SK-N-SH (cell line): ENCODE data around the gene GSC2. TPM values are rescaled to one million over a fixed set of nuclear protein-coding genes. Genes with fewer than 3 reads are reported as not detected.
A peak's percentile ranks its signal among the peaks of the same experiment; 100 is the strongest.

Source experiments
- CTCF ChIA-PET: fragments of 300-600, 350-600 bp; formaldehyde crosslinking; extraction: SDS; loops from one replicate; lab custom pipeline; 2021; lab: Yijun Ruan, JAX
- POLR2A ChIA-PET: fragments of 350-600 bp; sonication (Branson Sonifier 250); formaldehyde crosslinking; extraction: SDS; loops from one replicate; lab custom pipeline; 2020; ENCODE audit warnings: antibody characterized with exemption, inconsistent platforms; lab: Yijun Ruan, JAX
- DNase-seq: peaks from one replicate; pipeline ENCODE4 v3.0.0; 2012
- H2AFZ ChIP-seq: fragments of 200-600 bp; sonication (generic); 2 replicates; pipeline ENCODE4 v1.8.1; 2016; ENCODE audit warnings: antibody characterized with exemption, mild to moderate bottlenecking, low read depth
- H3F3A ChIP-seq: fragments of 200-600 bp; sonication (generic); replicated peaks from 2 replicates; pipeline ENCODE3; 2016; ENCODE audit warnings: antibody characterized with exemption, mild to moderate bottlenecking; ENCODE audit not compliant: insufficient read depth
- H3K27ac ChIP-seq, 2 experiments: fragments of 200-500 bp in 1 of 2; fragments of 200-600 bp in 1 of 2; sonication (Bioruptor generic) in 1 of 2; sonication (generic), shearing (Covaris generic) in 1 of 2; 2 replicates each; pipeline versions ENCODE4 v1.5.1 to v1.6.1; 2014 to 2016; ENCODE audit warnings: low read depth in 2 of 2, inconsistent platforms in 1 of 2, low read length in 1 of 2, mild to moderate bottlenecking in 1 of 2, mixed read lengths in 1 of 2
- H3K27me3 ChIP-seq: fragments of 200-600 bp; sonication (generic), shearing (Covaris generic); 2 replicates; pipeline ENCODE4 v1.6.1; 2016; ENCODE audit warnings: mixed run types; ENCODE audit not compliant: insufficient read depth
- H3K36me3 ChIP-seq, 2 experiments: fragments of 200-500 bp in 1 of 2; fragments of 200-600 bp in 1 of 2; sonication (Bioruptor generic) in 1 of 2; sonication (generic) in 1 of 2; replicated peaks in 1 of 2; 2 replicates each; pipeline versions ENCODE3 to v1.5.1; 2014 to 2016; ENCODE audit warnings: low read length in 1 of 2, mild to moderate bottlenecking in 1 of 2; ENCODE audit not compliant: insufficient read depth in 2 of 2, control insufficient read depth in 1 of 2
- H3K4me1 ChIP-seq, 2 experiments: fragments of 200-500 bp in 1 of 2; fragments of 200-600 bp in 1 of 2; sonication (Bioruptor generic) in 1 of 2; sonication (generic), shearing (Covaris generic) in 1 of 2; 2 replicates each; pipeline versions ENCODE4 v1.5.1 to v1.6.1; 2014 to 2016; ENCODE audit warnings: low read depth in 1 of 2, low read length in 1 of 2, mixed run types in 1 of 2; ENCODE audit not compliant: insufficient read depth in 2 of 2, control insufficient read depth in 1 of 2
- H3K4me2 ChIP-seq: fragments of 200-600 bp; sonication (generic), shearing (Covaris generic); 2 replicates; pipeline ENCODE4 v1.6.1; 2017; ENCODE audit warnings: mixed run types
- H3K4me3 ChIP-seq, 2 experiments: fragments of 200-500 bp in 1 of 2; fragments of 200-600 bp in 1 of 2; sonication (Bioruptor generic) in 1 of 2; sonication (generic), shearing (Covaris generic) in 1 of 2; 2 replicates each; pipeline versions ENCODE4 v1.5.1 to v1.8.1; 2014 to 2016; ENCODE audit warnings: low read depth in 2 of 2, inconsistent platforms in 1 of 2, low read length in 1 of 2, mild to moderate bottlenecking in 1 of 2, mixed read lengths in 1 of 2, moderate library complexity in 1 of 2
- H3K79me2 ChIP-seq: fragments of 200-600 bp; sonication (generic); 2 replicates; pipeline ENCODE4 v1.8.1; 2017; ENCODE audit warnings: mild to moderate bottlenecking; ENCODE audit not compliant: insufficient read depth
- H3K9ac ChIP-seq: fragments of 200-600 bp; sonication (generic); 2 replicates; pipeline ENCODE4 v1.6.1; 2017; ENCODE audit warnings: mixed run types
- H3K9me2 ChIP-seq: fragments of 200-600 bp; sonication (generic); 2 replicates; pipeline ENCODE4 v1.6.1; 2017; ENCODE audit warnings: mixed run types
- H3K9me3 ChIP-seq: fragments of 200-600 bp; sonication (generic); 2 replicates; pipeline ENCODE4 v1.6.1; 2017; ENCODE audit warnings: mixed run types, mild to moderate bottlenecking, moderate library complexity
- H4K20me1 ChIP-seq: fragments of 200-600 bp; sonication (generic); 2 replicates; pipeline ENCODE4 v1.6.1; 2017; ENCODE audit warnings: mild to moderate bottlenecking, mixed run types; ENCODE audit not compliant: insufficient read depth
- CHD2 ChIP-seq: fragments of 150-350 bp; IDR thresholded peaks from 2 replicates; pipeline ENCODE4 v1.6.1; 2018; ENCODE audit warnings: low read length; ENCODE audit not compliant: partially characterized antibody
- EP300 ChIP-seq, 2 experiments: IDR thresholded peaks; 2 replicates each; pipeline versions ENCODE4 v1.4.0 to v1.6.1; 2012; ENCODE audit warnings: borderline replicate concordance in 1 of 2, low read depth in 1 of 2, low read length in 1 of 2
- EZH2phosphoT487 ChIP-seq: fragments of 200-600 bp; sonication (generic); IDR thresholded peaks from 2 replicates; pipeline ENCODE4 v1.6.1; 2017; ENCODE audit warnings: low read depth, mixed run types, mild to moderate bottlenecking, antibody characterized with exemption, moderate library complexity, borderline replicate concordance
- FOSL2 ChIP-seq: IDR thresholded peaks from 2 replicates; pipeline ENCODE4 v1.4.0; 2012; ENCODE audit warnings: low read depth, mild to moderate bottlenecking, moderate library complexity, borderline replicate concordance
- FOXJ3 ChIP-seq: sonication (generic); formaldehyde crosslinking; IDR thresholded peaks from 2 replicates; pipeline ENCODE4 v1.5.1; 2020; ENCODE audit warnings: mild to moderate bottlenecking, missing genetic modification reagents
- FOXM1 ChIP-seq: IDR thresholded peaks from 2 replicates; pipeline ENCODE4 v1.4.0; 2012; ENCODE audit warnings: low read depth, mild to moderate bottlenecking
- GABPA ChIP-seq: IDR thresholded peaks from 2 replicates; pipeline ENCODE4 v1.4.0; 2012; ENCODE audit warnings: low read depth, mild to moderate bottlenecking
- GATA2 ChIP-seq: sonication (generic); formaldehyde crosslinking; IDR thresholded peaks from 2 replicates; pipeline ENCODE4 v1.5.0; 2020; ENCODE audit warnings: mild to moderate bottlenecking, missing genetic modification reagents
- MEF2A ChIP-seq: IDR thresholded peaks from 2 replicates; pipeline ENCODE4 v1.4.0; 2012; ENCODE audit warnings: low read depth, borderline replicate concordance
- MXI1 ChIP-seq: IDR thresholded peaks from 2 replicates; pipeline ENCODE4 v1.6.1; 2012; ENCODE audit warnings: mild to moderate bottlenecking, low read depth, low read length, improper control_type of control experiment
- NRF1 ChIP-seq: IDR thresholded peaks from 2 replicates; pipeline ENCODE4 v1.6.1; 2012; ENCODE audit warnings: low read depth, mild to moderate bottlenecking, low read length
- PBX3 ChIP-seq: IDR thresholded peaks from 2 replicates; pipeline ENCODE4; 2012
- POLR2AphosphoS5 ChIP-seq: IDR thresholded peaks from 2 replicates; pipeline ENCODE4 v1.6.1; 2012; ENCODE audit warnings: low read depth, low read length
- RAD21 ChIP-seq: IDR thresholded peaks from 2 replicates; pipeline ENCODE4 v1.6.1; 2012; ENCODE audit warnings: mild to moderate bottlenecking, low read length
- RCOR1 ChIP-seq: fragments of 150-350 bp; IDR thresholded peaks from 2 replicates; pipeline ENCODE4 v1.6.1; 2017; ENCODE audit warnings: antibody characterized with exemption, low read length
- RFX5 ChIP-seq: IDR thresholded peaks from 2 replicates; pipeline ENCODE4 v1.6.1; 2012; ENCODE audit warnings: mild to moderate bottlenecking, improper control_type of control experiment, low read length
- RXRA ChIP-seq: IDR thresholded peaks from 2 replicates; pipeline ENCODE4 v1.4.0; 2012; ENCODE audit warnings: low read depth, mild to moderate bottlenecking, borderline replicate concordance
- SIN3A ChIP-seq: IDR thresholded peaks from 2 replicates; pipeline ENCODE4 v1.6.1; 2012; ENCODE audit warnings: low read depth, mild to moderate bottlenecking, low read length, moderate library complexity, borderline replicate concordance
- TAF1 ChIP-seq: IDR thresholded peaks from 2 replicates; pipeline ENCODE4 v1.6.1; 2012; ENCODE audit warnings: low read depth, mild to moderate bottlenecking, low read length, moderate library complexity, borderline replicate concordance
- TEAD4 ChIP-seq: IDR thresholded peaks from 2 replicates; pipeline ENCODE4 v1.4.0; 2012; ENCODE audit warnings: mild to moderate bottlenecking, borderline replicate concordance; ENCODE audit not compliant: insufficient read depth
- USF1 ChIP-seq: IDR thresholded peaks from 2 replicates; pipeline ENCODE4 v1.4.0; 2012; ENCODE audit warnings: low read depth, borderline replicate concordance
- YY1 ChIP-seq: IDR thresholded peaks from 2 replicates; pipeline ENCODE4 v1.4.0; 2012; ENCODE audit warnings: low read depth, mild to moderate bottlenecking
- WGBS: methylation state at CpG from one replicate; pipeline ENCODE4 v1.1.6; 2017; ENCODE audit warnings: low lambda C conversion rate; 5-methylcytosine and 5-hydroxymethylcytosine counted together
- polyA plus RNA-seq, 3 experiments: library from polyadenylated mRNA; depleted of rRNA; stranded (reverse); fragments of >200 nt; gene quantifications; 2 replicates each; pipeline ENCODE4 v1.2.3, GENCODE V29; 2012
- TF ChIP-seq, protein P1 (sequence below): IDR thresholded peaks from 2 replicates; pipeline ENCODE4 v1.4.0; 2012; ENCODE audit warnings: low read depth
- TF ChIP-seq, protein P2 (sequence below): fragments of 150-350 bp; IDR thresholded peaks from 2 replicates; pipeline ENCODE4 v1.6.1; 2016; ENCODE audit warnings: mild to moderate bottlenecking, low read depth, low read length
- TF ChIP-seq, protein P3 (sequence below): IDR thresholded peaks from 2 replicates; pipeline ENCODE4 v1.6.1; 2012; ENCODE audit warnings: mild to moderate bottlenecking, low read depth, low read length, moderate library complexity
- TF ChIP-seq, protein P4 (sequence below): fragments of 150-350 bp; IDR thresholded peaks from 2 replicates; pipeline ENCODE4 v1.6.1; 2017; ENCODE audit warnings: antibody characterized with exemption, low read length, low read depth, borderline replicate concordance

GSC2 gene
- polyA plus RNA-seq, 1 of the 3 experiments (the other 2 are of a cell fraction) = not detected

- H3K9me3 ChIP-seq = no peaks in the 10 kb centered on the region
- peak within 1 kb of the TSS; percentile 90 to 93 for H3K4me3 ChIP-seq
- H3K9ac ChIP-seq = peak within 1 kb of the TSS; percentile 90
- H3K79me2 ChIP-seq = peaks cover 49% of the 10 kb centered on the region
- H3K36me3 ChIP-seq = peaks cover 0 to 2% of the 10 kb centered on the region in 2 experiments
- peaks cover 44% of the 10 kb centered on the region for H4K20me1 ChIP-seq
- no peaks in the 10 kb centered on the region for H3K27me3 ChIP-seq
- peak; percentile 100 for DNase-seq
- H3K9me2 ChIP-seq = no peaks in the 10 kb centered on the region
- H3K4me2 ChIP-seq = peak within 1 kb of the TSS; percentile 97
- CTCF ChIA-PET = interaction anchor here (0.9 to 1.3 kb wide), 4 partner anchors 11 to 155 kb away, joined by 3 to 6 read pairs (median 3); no protein-coding TSS in a partner anchor
- H3K4me1 ChIP-seq = peaks cover 0 to 30% of the 10 kb centered on the region in 2 experiments; a peak in 2 of 4 replicates
- POLR2A ChIA-PET = interaction anchor here (0.9 to 1.1 kb wide), 3 partner anchors 12 to 22 kb away, joined by 3 to 5 read pairs (median 3); partner anchors contain the start of gene ESS2
- H3K27ac ChIP-seq = peak within 1 kb of the TSS; percentile 68 to 90; a peak in 3 of 4 replicates
- H2AFZ ChIP-seq = peak within 1 kb of the TSS; percentile 98
- WGBS = no CpG with 5 or more reads among the region's 67 CpGs
- no peaks in the 10 kb centered on the region for H3F3A ChIP-seq
- TF ChIP-seq GATA2 (CRISPR knock-in tag) = no peak
- no peak for TF ChIP-seq SIN3A
- TF ChIP-seq EP300 (IDR thresholded peaks at IDR 0.05; ENCODE audit: borderline replicate concordance in 1 of 2, low read depth in 1 of 2, low read length in 1 of 2) = no peak
- TF ChIP-seq RCOR1 = no peak
- TF ChIP-seq, protein P1, sequence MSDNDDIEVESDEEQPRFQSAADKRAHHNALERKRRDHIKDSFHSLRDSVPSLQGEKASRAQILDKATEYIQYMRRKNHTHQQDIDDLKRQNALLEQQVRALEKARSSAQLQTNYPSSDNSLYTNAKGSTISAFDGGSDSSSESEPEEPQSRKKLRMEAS = peak; percentile 14; the same call in 1 of the 2 replicates
- TF ChIP-seq, protein P2, sequence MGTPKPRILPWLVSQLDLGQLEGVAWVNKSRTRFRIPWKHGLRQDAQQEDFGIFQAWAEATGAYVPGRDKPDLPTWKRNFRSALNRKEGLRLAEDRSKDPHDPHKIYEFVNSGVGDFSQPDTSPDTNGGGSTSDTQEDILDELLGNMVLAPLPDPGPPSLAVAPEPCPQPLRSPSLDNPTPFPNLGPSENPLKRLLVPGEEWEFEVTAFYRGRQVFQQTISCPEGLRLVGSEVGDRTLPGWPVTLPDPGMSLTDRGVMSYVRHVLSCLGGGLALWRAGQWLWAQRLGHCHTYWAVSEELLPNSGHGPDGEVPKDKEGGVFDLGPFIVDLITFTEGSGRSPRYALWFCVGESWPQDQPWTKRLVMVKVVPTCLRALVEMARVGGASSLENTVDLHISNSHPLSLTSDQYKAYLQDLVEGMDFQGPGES = no peak
- TF ChIP-seq, protein P3, sequence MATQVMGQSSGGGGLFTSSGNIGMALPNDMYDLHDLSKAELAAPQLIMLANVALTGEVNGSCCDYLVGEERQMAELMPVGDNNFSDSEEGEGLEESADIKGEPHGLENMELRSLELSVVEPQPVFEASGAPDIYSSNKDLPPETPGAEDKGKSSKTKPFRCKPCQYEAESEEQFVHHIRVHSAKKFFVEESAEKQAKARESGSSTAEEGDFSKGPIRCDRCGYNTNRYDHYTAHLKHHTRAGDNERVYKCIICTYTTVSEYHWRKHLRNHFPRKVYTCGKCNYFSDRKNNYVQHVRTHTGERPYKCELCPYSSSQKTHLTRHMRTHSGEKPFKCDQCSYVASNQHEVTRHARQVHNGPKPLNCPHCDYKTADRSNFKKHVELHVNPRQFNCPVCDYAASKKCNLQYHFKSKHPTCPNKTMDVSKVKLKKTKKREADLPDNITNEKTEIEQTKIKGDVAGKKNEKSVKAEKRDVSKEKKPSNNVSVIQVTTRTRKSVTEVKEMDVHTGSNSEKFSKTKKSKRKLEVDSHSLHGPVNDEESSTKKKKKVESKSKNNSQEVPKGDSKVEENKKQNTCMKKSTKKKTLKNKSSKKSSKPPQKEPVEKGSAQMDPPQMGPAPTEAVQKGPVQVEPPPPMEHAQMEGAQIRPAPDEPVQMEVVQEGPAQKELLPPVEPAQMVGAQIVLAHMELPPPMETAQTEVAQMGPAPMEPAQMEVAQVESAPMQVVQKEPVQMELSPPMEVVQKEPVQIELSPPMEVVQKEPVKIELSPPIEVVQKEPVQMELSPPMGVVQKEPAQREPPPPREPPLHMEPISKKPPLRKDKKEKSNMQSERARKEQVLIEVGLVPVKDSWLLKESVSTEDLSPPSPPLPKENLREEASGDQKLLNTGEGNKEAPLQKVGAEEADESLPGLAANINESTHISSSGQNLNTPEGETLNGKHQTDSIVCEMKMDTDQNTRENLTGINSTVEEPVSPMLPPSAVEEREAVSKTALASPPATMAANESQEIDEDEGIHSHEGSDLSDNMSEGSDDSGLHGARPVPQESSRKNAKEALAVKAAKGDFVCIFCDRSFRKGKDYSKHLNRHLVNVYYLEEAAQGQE = no peak
- peak; percentile 73 for TF ChIP-seq NRF1
- no peak for TF ChIP-seq CHD2
- no peak for TF ChIP-seq MEF2A
- no peak for TF ChIP-seq EZH2phosphoT487
- TF ChIP-seq FOSL2 = no peak
- TF ChIP-seq RXRA = no peak
- no peak for TF ChIP-seq TEAD4
- TF ChIP-seq FOXM1 = no peak
- no peak for TF ChIP-seq RFX5
- TF ChIP-seq FOXJ3 (CRISPR knock-in tag) = no peak
- no peak for TF ChIP-seq GABPA
- TF ChIP-seq YY1 = peak; percentile 88
- TF ChIP-seq, protein P4, sequence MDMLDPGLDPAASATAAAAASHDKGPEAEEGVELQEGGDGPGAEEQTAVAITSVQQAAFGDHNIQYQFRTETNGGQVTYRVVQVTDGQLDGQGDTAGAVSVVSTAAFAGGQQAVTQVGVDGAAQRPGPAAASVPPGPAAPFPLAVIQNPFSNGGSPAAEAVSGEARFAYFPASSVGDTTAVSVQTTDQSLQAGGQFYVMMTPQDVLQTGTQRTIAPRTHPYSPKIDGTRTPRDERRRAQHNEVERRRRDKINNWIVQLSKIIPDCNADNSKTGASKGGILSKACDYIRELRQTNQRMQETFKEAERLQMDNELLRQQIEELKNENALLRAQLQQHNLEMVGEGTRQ = no peak
- TF ChIP-seq TAF1 = peak; percentile 72; the same call in 1 of the 2 replicates
- no peak; the same call in 1 of the 2 replicates for TF ChIP-seq MXI1
- TF ChIP-seq PBX3 = no peak
- peak; percentile 68 for TF ChIP-seq POLR2AphosphoS5
- TF ChIP-seq USF1 = no peak
- TF ChIP-seq RAD21 = no peak
These were observed 27.8 kb downstream of the GSC2 start, which contains the start of gene DGCR2 for GRCh38 chr22:19122143-19122751. TSS of gene DGCR2 (minus strand) at chr22:19122412. CDS start at chr22:19122206, 206 bp downstream.
